KMS-11 (cell line): ENCODE measurements around the gene ETNK2.

ENCODE experiments used
- H2AFZ ChIP-seq: fragments of 200-600 bp; sonication (generic); 2 replicates; pipeline ENCODE4 v1.6.1; 2016; ENCODE audit warnings: antibody characterized with exemption, mixed run types, low read depth
- H3K27ac ChIP-seq: fragments of 200-600 bp; sonication (generic); 2 replicates; pipeline ENCODE4 v1.6.1; 2016; ENCODE audit warnings: mild to moderate bottlenecking, mixed run types
- H3K27me3 ChIP-seq: fragments of 200-600 bp; sonication (generic); 2 replicates; pipeline ENCODE4 v1.6.1; 2017; ENCODE audit warnings: mild to moderate bottlenecking, low read depth, mixed run types, moderate library complexity; ENCODE audit not compliant: insufficient read depth
- H3K36me3 ChIP-seq: fragments of 200-600 bp; sonication (generic); 2 replicates; pipeline ENCODE4 v1.6.1; 2017; ENCODE audit warnings: mild to moderate bottlenecking, mixed run types; ENCODE audit not compliant: insufficient read depth
- H3K4me1 ChIP-seq: fragments of 200-600 bp; sonication (generic); 2 replicates; pipeline ENCODE4 v1.6.1; 2016; ENCODE audit warnings: mild to moderate bottlenecking, low read depth, mixed run types; ENCODE audit not compliant: poor library complexity, severe bottlenecking
- H3K4me2 ChIP-seq: fragments of 200-600 bp; sonication (generic); 2 replicates; pipeline ENCODE4 v1.7.0; 2016; ENCODE audit warnings: mild to moderate bottlenecking, mixed run types
- H3K4me3 ChIP-seq: fragments of 200-600 bp; sonication (generic); IDR thresholded peaks from 2 replicates; pipeline ENCODE4 v1.6.1; 2017; ENCODE audit warnings: low read depth, low read length, mixed read lengths; ENCODE audit not compliant: insufficient read depth
- H3K79me2 ChIP-seq: fragments of 200-600 bp; sonication (generic); 2 replicates; pipeline ENCODE4 v1.6.1; 2016; ENCODE audit warnings: low read depth, mixed run types; ENCODE audit not compliant: insufficient read depth
- H3K9ac ChIP-seq: fragments of 200-600 bp; sonication (generic); 2 replicates; pipeline ENCODE4 v1.6.1; 2016; ENCODE audit warnings: mild to moderate bottlenecking, mixed run types
- H4K20me1 ChIP-seq: fragments of 200-600 bp; sonication (generic); 2 replicates; pipeline ENCODE4 v1.6.1; 2016; ENCODE audit warnings: mild to moderate bottlenecking, mixed run types; ENCODE audit not compliant: insufficient read depth
- CTCF ChIP-seq: fragments of 200-600 bp; sonication (generic); conservative IDR thresholded peaks from 2 replicates; pipeline ENCODE4 v1.6.1; 2017; ENCODE audit warnings: low read depth, mild to moderate bottlenecking, antibody characterized with exemption, low read length, moderate library complexity, mixed read lengths

The ETNK2 gene

GRCh38 chr1:204188959-204189639, 37.3 kb upstream of the ETNK2 start:
- H3K79me2 ChIP-seq: no peaks in the 10 kb centered on the region
- H3K4me2 ChIP-seq: no peak overlapping the region
- H2AFZ ChIP-seq: no peak overlapping the region
- H4K20me1 ChIP-seq: no peaks in the 10 kb centered on the region
- H3K9ac ChIP-seq: no peak overlapping the region
- H3K4me3 ChIP-seq: no peak overlapping the region
- no peaks in the 10 kb centered on the region for H3K36me3 ChIP-seq
- H3K27me3 ChIP-seq: peaks cover 8% of the 10 kb centered on the region; the same call in 1 of the 2 replicates
- H3K27ac ChIP-seq: no peak overlapping the region
- H3K4me1 ChIP-seq: no peaks in the 10 kb centered on the region
- no peak for TF ChIP-seq CTCF

DNA sequence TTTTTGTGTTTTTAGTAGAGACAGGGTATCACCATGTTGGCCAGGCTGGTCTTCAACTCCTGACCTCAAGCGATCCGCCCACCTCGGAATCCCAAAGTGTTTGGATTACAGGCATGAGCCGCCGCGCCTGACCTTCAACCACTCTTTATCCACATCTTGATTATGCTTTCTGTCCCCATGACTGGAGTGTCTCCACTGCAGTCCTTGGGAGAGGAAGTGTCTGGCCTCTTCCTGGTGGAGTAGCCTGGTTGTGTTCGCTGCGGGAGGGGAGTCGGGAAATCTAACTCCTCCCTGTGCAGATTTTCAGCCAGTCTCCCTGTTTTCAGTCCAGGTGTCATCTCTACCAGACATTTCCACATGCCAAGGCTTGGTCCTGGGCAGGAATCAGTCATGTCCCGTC, 34.8 kb upstream of the ETNK2 start:
- Histone ChIP-seq H3K4me3 (no peak overlapping the region), H3K4me2 (no peak overlapping the region), H3K79me2 (no peaks in the 10 kb centered on the region), H3K27me3 (peaks cover 8% of the 10 kb centered on the region; the same call in 1 of the 2 replicates), H3K27ac (no peak overlapping the region), H4K20me1 (no peaks in the 10 kb centered on the region), H2AFZ (no peak overlapping the region), H3K36me3 (no peaks in the 10 kb centered on the region), H3K9ac (no peak overlapping the region), H3K4me1 (no peaks in the 10 kb centered on the region)
- TF ChIP-seq CTCF: no peak

GRCh38 chr1:204181116-204181515, 29.3 kb upstream of the ETNK2 start:
- Histone ChIP-seq H4K20me1 (no peaks in the 10 kb centered on the region), H3K4me3 (no peak overlapping the region), H3K4me1 (no peaks in the 10 kb centered on the region), H3K36me3 (no peaks in the 10 kb centered on the region), H3K4me2 (no peak overlapping the region), H3K27me3 (peaks cover 11% of the 10 kb centered on the region; the same call in 1 of the 2 replicates), H3K9ac (no peak overlapping the region), H3K79me2 (no peaks in the 10 kb centered on the region), H3K27ac (no peak overlapping the region), H2AFZ (no peak overlapping the region)
- no peak for TF ChIP-seq CTCF

GRCh38 chr1:204180133-204180532, 28.3 kb upstream of the ETNK2 start:
- H3K27ac ChIP-seq: no peak overlapping the region
- no peaks in the 10 kb centered on the region for H3K36me3 ChIP-seq
- no peak overlapping the region for H3K4me2 ChIP-seq
- TF ChIP-seq CTCF: no peak
- no peaks in the 10 kb centered on the region for H4K20me1 ChIP-seq
- no peaks in the 10 kb centered on the region for H3K79me2 ChIP-seq
- H3K27me3 ChIP-seq: peaks cover 11% of the 10 kb centered on the region; the same call in 1 of the 2 replicates
- H3K4me3 ChIP-seq: no peak overlapping the region
- H3K9ac ChIP-seq: no peak overlapping the region
- no peak overlapping the region for H2AFZ ChIP-seq
- H3K4me1 ChIP-seq: no peaks in the 10 kb centered on the region
